Muscle of leg (tissue), 11 donors: ENCODE data around the gene DNTT. TPM values are rescaled to one million over a fixed set of nuclear protein-coding genes. Genes with fewer than 3 reads are reported as not detected.

ENCODE experiments used
- DNase-seq: peaks from one replicate; pipeline ENCODE4 v3.0.0; 2013
- H3K27ac ChIP-seq: one replicate; pipeline ENCODE4 v1.5.1; 2013; ENCODE audit warnings: mild to moderate bottlenecking, low read length, control low read depth
- H3K27me3 ChIP-seq: one replicate; pipeline ENCODE4 v1.6.1; 2013; ENCODE audit warnings: low read length; ENCODE audit not compliant: control insufficient read depth, insufficient read depth
- H3K36me3 ChIP-seq: one replicate; pipeline ENCODE4 v1.6.1; 2013; ENCODE audit warnings: low read length; ENCODE audit not compliant: control insufficient read depth, insufficient read depth
- H3K4me1 ChIP-seq: one replicate; pipeline ENCODE4 v1.6.1; 2013; ENCODE audit warnings: low read length; ENCODE audit not compliant: control insufficient read depth, insufficient read depth
- H3K4me3 ChIP-seq: one replicate; pipeline ENCODE4 v1.5.1; 2013; ENCODE audit warnings: low read length, control low read depth
- H3K9me3 ChIP-seq: replicated peaks from 2 replicates; pipeline ENCODE4 v1.6.1; 2013; ENCODE audit warnings: low read depth, low read length; ENCODE audit not compliant: control insufficient read depth
- WGBS: methylation state at CpG from one replicate; pipeline ENCODE4 v1.1.5; 2013; ENCODE audit warnings: missing lambda C conversion rate; ENCODE audit not compliant: insufficient coverage; 5-methylcytosine and 5-hydroxymethylcytosine counted together
- polyA plus RNA-seq, 8 donors: library from polyadenylated mRNA; unstranded; fragments of 120-200 nt; gene quantifications; one replicate each; pipeline versions ENCODE4 v1.2.1 to v1.2.3, GENCODE V29; 2013; ENCODE audit warnings: inconsistent platforms in 1 of 8, low replicate concordance in 1 of 8; ENCODE audit not compliant: insufficient read length in 8 of 8, insufficient read depth in 1 of 8
- total RNA-seq: library from RNA; stranded (reverse); fragments of 120-200 nt; gene quantifications from one replicate; pipeline ENCODE4 v1.2.4, GENCODE V29; 2013

DNTT gene
- total and polyA plus RNA-seq, 9 donors = 0.08 to 0.39 (median 0.15) TPM; not detected in 1

DNA sequence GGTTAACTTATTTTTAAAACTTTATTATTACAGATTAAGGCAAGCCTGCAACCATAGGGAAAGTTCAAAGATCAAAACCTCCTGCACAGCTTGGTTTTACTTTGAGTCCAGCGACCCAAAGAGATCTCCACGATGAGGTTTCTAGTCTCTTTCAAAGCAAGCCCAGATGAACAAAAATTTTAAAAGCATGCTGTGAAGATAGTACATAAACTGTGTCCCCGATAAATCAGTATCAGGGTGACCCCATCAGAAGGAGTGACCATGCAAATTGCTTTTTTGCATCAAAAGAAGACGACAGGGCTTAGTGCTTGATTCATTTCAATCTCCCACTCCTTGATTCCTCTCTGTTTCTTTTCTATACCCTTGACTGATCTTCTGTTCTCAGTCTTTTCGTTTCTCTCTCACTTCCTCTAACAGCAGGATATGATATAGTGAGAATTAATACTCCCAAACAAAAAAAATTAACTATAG lies 16.0 kb upstream of the DNTT start:
- Histone ChIP-seq H3K27me3 (no peaks in the 10 kb centered on the region), H3K9me3 (no peaks in the 10 kb centered on the region), H3K27ac (no peak overlapping the region), H3K4me1 (no peaks in the 10 kb centered on the region), H3K36me3 (no peaks in the 10 kb centered on the region), H3K4me3 (no peak overlapping the region)
- no peak for DNase-seq
- WGBS = no CpG with 5 or more reads among the region's 5 CpGs

DNA sequence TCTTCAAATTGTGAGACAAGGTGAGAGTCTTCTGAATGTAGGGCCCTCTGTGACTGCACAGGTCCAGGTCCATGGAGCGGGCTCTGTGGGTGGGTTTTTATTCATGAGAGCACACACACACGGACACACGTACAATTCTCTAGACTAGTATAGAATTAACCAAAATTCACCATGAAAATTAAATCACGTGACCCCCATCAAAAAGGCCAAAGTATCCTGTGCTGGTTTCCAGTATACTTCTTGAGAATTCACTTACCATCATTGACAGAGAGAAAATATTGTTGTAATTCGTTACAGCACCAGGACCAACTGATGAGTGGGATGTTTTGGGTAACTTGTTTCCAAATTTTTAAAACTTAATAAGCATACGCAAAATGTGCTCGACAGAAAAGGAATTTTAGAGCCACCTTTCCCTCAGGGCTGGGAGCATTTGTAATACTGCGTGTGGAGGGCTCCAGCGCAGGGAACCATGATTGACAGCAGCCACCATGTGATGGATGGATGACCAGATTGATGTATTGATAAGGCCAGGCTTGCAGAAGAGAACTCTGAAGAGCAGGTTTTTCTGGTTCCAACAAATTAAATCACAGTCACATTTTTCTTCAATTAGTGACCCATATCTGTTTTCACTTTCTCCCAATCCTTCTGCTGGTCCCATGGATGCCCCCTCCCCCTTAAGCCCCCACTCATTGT lies 14.9 kb upstream of the DNTT start:
- Histone ChIP-seq H3K36me3 (no peaks in the 10 kb centered on the region), H3K4me3 (no peak overlapping the region), H3K27me3 (no peaks in the 10 kb centered on the region), H3K4me1 (no peaks in the 10 kb centered on the region), H3K27ac (no peak overlapping the region), H3K9me3 (no peaks in the 10 kb centered on the region)
- 90% methylated on average over 2 of the region's 9 CpGs for WGBS
- DNase-seq = no peak

DNA sequence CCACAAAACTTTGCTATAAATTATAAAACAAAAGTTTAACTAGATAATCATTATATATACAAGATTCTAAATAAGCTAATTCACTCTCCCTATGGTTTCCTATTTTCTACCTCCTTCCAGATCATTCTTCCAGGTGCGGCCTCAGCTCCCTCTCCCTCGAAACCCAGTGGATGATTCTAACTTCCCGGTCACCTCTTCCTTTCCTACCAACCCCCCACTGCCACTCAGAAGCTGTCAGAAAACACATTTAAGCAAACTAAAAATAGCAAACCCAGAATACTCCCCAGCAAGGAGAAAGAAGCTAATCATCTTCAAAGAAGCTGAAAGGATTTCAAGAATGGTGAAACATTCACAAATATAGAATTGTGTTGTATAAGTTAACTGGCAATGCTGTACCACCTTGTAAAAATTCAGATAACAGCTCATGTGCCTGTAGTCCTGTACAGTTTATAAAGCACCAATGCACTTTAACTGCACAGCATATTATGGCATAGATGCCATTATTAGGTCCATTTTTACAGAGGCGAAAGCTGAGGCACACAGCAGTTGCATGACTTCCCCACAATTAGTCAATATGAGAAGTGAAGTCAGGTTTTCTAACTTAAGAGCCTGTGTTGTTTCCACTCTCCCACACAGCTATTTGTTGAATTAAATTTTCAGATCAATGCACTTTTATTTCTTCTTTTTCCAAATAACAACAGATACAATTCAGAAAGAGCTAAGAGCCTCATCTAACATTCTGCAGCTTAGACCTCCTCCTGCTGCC lies 13.7 kb upstream of the DNTT start:
- Histone ChIP-seq H3K27ac (no peak overlapping the region), H3K9me3 (no peaks in the 10 kb centered on the region), H3K4me3 (no peak overlapping the region), H3K36me3 (no peaks in the 10 kb centered on the region), H3K27me3 (no peaks in the 10 kb centered on the region), H3K4me1 (no peaks in the 10 kb centered on the region)
- DNase-seq = no peak
- WGBS = 67% methylated on average over 3 of the region's 4 CpGs

DNA sequence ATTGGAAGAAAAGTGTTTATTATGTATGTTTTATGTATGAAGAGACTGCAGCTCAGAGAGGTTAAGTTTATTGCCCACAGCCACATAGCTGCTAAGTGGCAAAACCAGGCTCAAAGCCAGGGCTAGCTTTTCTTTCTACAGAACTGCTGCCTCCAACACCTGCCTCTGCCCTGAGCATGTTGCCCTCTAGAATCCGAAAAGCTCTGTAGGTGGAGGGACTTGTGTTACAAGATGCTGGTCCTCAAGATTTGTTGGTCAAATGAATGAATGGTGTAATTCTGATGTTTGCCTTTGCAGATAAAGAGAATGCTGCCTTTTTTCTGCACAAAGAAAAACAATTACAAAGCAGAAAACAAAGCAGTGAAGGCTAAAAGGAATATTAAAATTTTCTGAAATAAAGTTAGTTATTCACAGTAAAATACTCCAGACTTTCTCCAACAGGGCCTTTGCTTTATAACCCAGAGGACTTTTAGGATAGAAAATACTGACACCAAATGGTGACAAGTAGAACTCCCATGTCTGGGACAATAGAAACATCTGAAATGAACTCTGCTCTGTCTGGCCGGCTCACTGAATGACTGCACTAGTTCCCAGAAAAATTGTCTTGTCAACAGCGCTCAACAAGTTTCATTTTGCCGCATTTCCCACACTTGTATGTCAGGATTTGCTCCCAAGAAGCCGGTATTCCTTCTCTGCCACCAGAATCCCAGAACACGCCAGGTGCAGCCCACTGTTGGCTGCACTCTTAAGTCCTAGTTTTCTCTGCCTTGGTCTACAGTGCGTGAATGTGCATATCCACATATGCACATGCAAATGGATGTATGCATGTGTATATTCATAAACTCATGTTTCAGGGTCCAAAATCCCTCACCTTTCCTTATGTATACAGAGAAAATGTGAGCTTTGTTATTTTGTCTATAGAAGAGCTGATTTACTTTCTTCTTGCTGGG lies 11.0 kb upstream of the DNTT start:
- Histone ChIP-seq H3K4me3 (no peak overlapping the region), H3K27me3 (no peaks in the 10 kb centered on the region), H3K36me3 (no peaks in the 10 kb centered on the region), H3K27ac (no peak overlapping the region), H3K4me1 (no peaks in the 10 kb centered on the region), H3K9me3 (no peaks in the 10 kb centered on the region)
- WGBS = 40% methylated on average over 4 of the region's 7 CpGs
- peak; percentile 73 for DNase-seq

GRCh38 chr10:96295475-96295874 lies 8.8 kb upstream of the DNTT start:
- Histone ChIP-seq H3K27ac (no peak overlapping the region), H3K4me3 (no peak overlapping the region), H3K27me3 (peaks cover 3% of the 10 kb centered on the region), H3K9me3 (no peaks in the 10 kb centered on the region), H3K36me3 (no peaks in the 10 kb centered on the region), H3K4me1 (no peaks in the 10 kb centered on the region)
- DNase-seq = no peak
- 80% methylated on average over 1 of the region's 4 CpGs for WGBS

DNA sequence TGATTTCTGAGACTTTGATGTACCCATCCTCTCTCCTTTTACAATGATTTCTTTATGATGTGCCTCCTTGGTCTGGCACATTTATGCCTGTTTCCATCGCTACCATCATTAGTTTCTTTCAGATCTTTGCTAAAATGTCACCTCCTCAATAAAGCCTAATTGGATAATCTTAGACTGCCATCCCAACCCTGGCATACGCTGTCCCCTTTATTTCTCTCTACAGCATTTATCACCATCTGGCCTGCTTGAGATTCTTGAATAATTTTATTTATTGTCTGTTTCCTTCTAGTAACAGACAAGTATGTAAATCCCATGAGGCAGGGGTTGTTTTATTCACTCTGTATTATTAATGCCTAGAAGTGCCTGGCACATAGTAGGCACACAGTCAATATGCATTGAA lies 6.7 kb upstream of the DNTT start:
- WGBS = 55% methylated on average over 1 of the region's 2 CpGs
- no peaks in the 10 kb centered on the region for H3K9me3 ChIP-seq
- no peak overlapping the region for H3K4me3 ChIP-seq
- no peaks in the 10 kb centered on the region for H3K4me1 ChIP-seq
- no peak overlapping the region for H3K27ac ChIP-seq
- no peaks in the 10 kb centered on the region for H3K36me3 ChIP-seq
- DNase-seq = no peak
- H3K27me3 ChIP-seq = peaks cover 6% of the 10 kb centered on the region

DNA sequence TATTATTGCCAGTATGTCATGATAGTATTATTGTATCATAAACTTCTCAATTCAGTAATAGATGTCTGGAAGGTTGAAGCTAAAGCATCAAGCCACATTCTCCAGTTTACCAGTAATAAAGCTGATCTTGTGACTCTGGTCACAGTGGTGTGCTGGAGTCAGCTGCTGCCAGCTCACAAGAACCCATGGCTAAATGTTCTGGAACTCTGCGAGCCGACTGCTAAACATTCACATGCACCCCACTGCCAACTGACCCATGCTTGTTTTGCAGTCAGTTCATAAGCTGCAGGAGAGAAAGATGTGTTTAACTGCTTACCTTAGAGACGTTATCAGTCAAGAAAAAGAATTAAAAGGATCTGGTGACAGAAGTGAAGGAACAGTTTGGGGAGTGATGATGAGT lies 5.9 kb upstream of the DNTT start:
- Histone ChIP-seq H3K27ac (no peak overlapping the region), H3K4me3 (no peak overlapping the region), H3K4me1 (no peaks in the 10 kb centered on the region), H3K36me3 (no peaks in the 10 kb centered on the region), H3K9me3 (no peaks in the 10 kb centered on the region), H3K27me3 (peaks cover 6% of the 10 kb centered on the region)
- no peak for DNase-seq
- 69% methylated on average over 2 of the region's 3 CpGs for WGBS

- DNase-seq = no peak
- WGBS = no CpG with 5 or more reads among the region's 5 CpGs
- Histone ChIP-seq H3K9me3 (no peaks in the 10 kb centered on the region), H3K27me3 (peaks cover 8% of the 10 kb centered on the region), H3K27ac (no peak overlapping the region), H3K4me3 (no peak overlapping the region), H3K36me3 (no peaks in the 10 kb centered on the region), H3K4me1 (no peaks in the 10 kb centered on the region)
Measured at GRCh38 chr10:96299383-96299782, 4.9 kb upstream of the DNTT start.

DNA sequence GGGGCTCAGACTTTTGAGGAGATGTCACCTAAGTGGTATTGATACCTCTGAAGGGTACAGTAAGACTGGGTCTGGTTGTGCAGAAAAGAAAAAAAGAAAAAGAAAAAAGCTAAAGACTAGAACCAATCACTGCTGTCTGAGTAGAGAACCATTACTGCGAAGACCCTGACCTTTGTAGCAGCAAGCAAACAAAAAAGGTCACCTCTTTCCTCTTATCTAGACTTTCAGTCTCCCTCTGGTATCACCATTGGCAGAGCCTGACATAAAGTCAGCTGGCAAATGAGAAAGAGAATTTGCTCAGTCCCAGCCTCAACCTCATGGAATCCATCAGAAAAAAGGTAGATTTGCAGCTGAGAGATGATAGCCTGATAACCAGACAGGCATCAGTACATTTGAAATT lies 2.6 kb upstream of the DNTT start:
- no peaks in the 10 kb centered on the region for H3K4me1 ChIP-seq
- H3K9me3 ChIP-seq = no peaks in the 10 kb centered on the region
- no peak overlapping the region for H3K4me3 ChIP-seq
- H3K36me3 ChIP-seq = no peaks in the 10 kb centered on the region
- no peak for DNase-seq
- H3K27me3 ChIP-seq = peaks cover 8% of the 10 kb centered on the region
- H3K27ac ChIP-seq = no peak overlapping the region
- no CpG with 5 or more reads among the region's 1 CpG for WGBS

- Histone ChIP-seq H3K27ac (no peak overlapping the region), H3K9me3 (no peaks in the 10 kb centered on the region), H3K4me1 (no peaks in the 10 kb centered on the region), H3K4me3 (no peak overlapping the region), H3K36me3 (no peaks in the 10 kb centered on the region), H3K27me3 (peaks cover 6% of the 10 kb centered on the region)
- DNase-seq = no peak
- no CpG with 5 or more reads among the region's 3 CpGs for WGBS
Measured at GRCh38 chr10:96305019-96305418, 785 bp downstream of the DNTT start.
